GM18498 (cell line): ENCODE results near the gene TEAD4.

Source experiments
- ATAC-seq: cut with Tn5 transposase; IDR thresholded peaks from one replicate; pipeline ENCODE4 v1.9.1; 2021; ENCODE audit warnings: mild to moderate bottlenecking, moderate library complexity; ENCODE audit not compliant: unreplicated experiment

The TEAD4 gene

DNA sequence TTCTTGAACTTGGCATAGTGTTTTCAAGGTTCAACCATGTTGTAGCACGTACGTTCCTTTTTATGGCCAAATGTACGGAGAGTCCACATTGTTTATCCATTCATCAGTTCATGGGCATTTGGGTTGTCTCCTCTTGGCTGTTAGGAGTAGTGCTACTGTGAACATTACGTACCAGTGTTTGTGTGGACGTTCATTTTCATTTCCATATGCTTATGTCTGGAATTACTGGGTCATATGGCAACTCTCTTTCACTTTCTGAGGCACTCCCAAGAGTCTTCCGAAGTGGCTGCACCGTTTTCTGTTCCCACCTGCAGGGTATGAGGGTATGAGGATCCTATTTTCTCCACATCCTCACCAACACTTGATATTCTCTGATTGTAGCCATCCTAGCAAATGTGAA, 68.9 kb downstream of the TEAD4 start:
- no peak for ATAC-seq

DNA sequence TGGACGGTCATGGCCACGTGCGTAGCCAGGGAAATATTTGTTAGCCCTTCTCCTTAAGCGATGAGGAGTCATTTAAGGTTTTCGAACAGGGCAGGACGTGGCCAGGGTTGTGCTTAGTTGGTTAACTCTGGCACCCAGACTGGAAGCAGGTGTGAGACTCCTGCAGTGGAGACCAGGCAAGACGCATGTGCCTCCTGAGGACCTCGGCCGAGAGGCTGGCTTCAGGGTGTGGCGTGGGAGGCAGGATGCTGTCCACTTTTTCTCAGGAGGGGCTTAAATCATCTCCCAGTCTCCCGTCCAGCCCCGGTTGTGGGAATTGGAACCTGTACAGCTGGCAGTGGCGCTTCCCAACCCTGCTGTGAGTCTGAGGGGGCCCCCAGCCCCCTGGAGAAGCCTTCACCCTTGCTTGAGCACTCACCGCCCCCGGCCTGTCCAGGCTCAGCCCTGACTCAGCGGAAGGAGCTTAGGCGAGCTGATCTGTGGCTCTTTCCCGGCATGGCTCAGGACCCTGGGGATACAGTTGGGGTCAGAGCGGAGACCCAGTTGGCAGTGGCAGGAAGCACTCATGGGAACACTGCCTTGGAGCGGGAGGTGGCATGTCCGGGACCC, 71.7 kb downstream of the TEAD4 start:
- ATAC-seq: no peak

DNA sequence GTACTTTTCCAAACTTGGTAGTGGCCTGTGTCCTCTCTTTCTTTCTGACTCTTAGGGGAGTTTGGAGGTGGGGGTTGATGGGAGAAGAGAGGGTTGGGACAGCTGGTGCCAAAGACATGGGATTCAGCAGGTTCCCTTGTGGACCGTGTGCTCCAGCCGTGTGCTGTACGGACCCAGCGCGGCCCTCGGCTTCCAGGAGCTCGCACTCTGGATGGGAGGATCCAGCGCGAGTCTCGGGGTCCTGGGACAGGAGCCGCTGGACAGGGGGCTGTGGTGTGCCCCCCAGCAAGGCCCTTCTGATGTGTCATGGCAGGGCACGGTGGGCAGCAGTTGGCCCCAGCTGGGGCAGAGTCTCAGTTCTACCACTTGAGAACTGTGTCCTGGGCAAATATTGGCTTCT, 73.0 kb downstream of the TEAD4 start:
- no peak for ATAC-seq

DNA sequence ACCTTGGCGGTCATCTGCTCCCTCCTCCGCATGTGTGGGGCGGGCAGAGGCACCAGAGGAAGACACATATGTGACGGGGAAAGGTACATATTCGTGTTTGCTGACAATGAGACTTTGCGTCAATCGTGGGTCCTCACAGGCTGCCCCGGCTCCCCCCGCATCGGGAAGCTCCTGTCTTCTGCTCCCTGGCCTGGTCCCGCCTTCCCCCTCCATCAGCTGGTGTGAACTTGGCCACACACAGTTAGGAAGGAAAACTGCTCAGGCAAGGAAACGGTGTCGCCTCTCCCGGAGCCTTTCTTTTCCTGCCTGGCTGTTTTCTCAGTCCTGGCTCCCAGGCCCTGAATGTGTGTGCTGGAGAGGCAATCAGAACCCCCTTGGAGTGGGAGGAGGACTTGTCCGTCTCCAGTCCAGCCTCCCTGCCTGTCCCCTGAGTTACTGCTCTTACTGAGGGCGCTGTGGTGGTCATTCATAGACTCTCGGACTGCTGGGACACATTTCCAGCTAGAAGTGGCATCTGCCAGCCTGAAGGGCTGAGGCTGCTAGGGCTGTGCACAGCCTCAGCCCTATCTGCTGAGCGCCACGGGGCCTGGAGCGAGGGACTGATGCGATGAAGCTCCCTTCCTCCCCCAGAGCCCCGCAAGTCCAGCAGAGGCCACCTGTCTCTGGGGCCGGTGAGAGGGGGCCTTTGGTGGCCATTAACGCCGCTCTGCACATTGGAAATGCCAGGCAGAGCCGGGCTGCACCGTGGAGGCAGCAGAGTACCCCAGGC, 73.8 kb downstream of the TEAD4 start:
- no peak for ATAC-seq

DNA sequence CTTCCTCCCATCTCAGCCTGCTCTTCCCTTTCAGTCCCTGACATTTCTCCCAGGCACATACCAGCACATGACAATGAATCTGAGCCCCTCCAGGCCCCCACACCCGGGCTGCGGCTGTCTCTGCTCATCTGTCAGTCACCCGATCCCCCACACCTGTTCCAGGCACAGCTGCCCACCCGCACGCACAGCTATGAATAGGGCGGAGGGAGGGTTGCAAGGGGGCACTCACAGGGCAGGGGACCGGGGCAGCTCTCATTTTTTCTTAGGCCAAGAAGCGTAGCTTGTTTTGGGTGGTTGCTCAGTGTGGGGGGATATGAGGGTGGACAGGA, 74.3 kb downstream of the TEAD4 start:
- no peak for ATAC-seq

DNA sequence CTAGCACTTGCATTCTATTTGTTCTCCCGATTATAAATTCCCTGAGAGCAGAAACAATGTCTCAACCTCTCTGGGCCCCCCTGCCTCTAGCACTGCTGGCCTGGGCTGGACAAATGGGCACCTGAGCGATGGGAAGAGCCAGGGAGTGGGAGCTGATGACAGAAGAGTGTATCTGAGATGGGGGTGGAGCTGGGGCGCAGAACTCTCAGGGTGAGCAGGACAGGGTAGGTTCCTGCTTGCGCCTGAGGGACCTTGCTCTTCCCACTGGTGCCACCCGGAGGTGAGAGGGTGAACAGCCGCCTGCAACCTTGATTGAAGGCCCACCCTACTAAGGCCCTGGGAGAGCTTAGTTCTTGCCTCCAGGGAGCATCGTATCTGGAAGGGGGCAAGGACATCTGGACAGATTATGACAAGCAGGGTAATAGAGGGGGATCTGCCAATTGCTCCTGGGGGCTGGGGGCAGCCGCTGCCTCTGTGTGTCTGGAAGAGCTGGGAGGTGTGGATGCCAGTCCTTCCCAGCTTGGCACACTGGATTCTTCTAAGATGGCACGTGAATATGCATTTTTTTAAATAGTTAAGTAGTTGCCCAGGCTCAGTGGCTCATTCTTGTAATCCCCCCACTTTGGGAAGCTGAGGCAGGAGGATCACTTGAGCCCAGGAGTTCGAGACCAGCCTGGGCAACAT, 75.0 kb downstream of the TEAD4 start:
- ATAC-seq: peak; percentile 69

DNA sequence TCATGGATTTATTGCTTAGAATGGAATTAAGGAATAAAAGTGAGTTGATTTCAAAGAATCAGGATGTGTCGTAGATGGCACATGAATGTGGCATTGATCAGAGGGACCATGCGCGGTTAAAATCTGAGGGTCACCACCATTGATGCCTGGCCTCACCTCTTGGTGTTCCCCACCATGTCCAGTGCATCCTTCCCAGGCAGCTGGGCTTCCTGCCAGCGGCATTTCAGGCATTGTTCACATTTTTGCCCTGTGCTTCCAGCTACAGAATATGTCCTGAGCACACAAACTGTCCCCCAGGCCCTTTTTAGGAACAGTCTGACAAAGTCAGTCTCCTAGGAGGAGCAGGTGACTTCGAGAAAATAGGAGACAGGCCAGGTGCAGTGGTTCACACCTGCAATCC, 76.0 kb downstream of the TEAD4 start:
- no peak for ATAC-seq

DNA sequence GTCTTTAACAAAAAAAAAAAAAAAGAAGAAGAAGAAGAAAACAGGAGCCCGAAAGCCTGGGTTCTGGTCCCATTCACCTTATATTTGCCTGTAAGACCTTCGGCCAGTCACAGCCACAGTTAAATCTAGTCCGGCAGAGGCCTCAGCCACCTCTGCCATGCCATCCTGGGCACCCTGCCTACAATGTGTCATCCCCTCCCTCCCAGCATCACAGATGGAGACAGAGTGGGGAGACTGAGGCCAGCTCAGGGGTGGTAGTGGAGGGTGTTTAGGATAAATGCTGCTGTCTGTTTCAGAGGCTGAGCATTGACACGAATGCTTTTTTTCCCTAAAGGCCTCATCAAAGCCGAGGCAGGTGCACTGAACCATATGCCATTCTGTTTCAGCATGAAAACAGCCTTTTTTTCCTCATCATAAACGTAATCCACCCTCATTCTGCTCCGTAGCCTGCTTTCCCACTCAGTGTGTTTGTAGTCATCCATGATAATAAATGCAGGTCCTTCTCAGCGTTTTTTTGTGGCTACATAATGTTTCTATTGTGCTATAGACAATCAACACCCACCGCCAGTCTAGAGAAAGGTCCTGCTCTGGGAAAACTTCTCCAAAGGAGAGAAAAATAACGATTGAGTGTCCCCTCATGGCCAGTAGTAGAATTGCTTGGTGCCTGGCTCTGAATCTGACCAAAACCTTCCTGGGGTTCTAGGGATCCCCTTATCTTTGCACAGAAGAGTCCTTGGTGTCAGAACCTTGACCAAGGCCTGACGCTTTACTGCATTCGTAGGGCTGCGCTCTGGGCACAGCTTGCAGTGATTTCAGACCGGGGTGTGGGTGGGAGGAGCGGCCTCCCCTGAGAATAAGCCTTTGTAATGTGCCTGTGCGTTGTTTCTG, 76.9 kb downstream of the TEAD4 start:
- ATAC-seq: no peak

DNA sequence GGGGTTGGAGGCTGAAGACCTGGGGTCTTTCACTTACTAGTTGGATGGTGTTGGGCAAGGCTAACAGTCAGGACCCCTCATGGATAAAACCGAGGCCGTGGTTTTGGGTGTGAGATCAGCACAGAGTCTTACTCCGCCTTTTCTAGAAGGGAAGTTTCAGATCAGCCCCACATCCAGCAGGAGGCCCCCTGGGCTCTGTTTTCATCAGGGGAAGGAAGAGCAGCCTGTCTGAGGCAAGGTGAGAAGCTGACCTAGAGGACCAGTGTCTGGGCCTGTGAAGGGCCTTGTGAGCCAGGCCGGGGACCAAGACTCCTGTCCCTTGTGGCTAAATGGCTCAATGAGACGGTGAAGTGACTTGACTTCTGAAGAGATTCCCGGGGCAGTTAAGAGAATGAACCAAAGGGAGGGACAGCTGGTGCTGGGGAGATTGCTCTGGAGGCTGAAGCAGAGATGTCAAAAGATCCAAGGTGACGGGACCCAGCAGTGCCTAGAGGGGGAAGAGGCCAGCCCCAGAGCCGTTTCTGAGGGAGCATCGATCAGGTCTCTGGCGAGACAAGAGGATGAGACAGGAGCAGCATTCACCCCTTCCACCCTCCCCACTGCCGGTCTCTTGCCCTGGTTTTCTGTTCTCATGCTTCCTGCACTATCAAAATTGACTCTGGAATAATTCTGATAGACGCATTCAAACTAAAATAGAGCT, 77.9 kb downstream of the TEAD4 start:
- no peak for ATAC-seq

DNA sequence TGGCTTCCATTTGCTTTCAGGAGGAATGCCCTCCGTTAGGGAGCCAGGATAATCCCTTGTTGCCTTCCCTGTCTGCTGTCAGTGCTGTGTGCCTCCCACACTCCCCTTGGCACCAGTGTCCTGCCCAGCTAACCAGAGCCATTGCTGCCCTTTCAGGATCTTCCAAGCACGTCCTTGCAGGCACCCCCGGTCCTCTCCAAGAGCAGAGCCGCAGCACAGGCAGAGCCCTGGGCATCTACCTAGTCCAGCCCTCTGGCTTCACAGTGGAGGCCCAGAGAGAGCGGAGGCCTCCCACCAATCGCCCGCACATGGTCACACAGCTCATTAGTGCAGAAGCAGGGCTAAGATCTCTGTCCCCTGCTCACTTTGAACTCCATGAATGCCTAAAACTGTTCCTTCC, 79.0 kb downstream of the TEAD4 start:
- no peak for ATAC-seq

DNA sequence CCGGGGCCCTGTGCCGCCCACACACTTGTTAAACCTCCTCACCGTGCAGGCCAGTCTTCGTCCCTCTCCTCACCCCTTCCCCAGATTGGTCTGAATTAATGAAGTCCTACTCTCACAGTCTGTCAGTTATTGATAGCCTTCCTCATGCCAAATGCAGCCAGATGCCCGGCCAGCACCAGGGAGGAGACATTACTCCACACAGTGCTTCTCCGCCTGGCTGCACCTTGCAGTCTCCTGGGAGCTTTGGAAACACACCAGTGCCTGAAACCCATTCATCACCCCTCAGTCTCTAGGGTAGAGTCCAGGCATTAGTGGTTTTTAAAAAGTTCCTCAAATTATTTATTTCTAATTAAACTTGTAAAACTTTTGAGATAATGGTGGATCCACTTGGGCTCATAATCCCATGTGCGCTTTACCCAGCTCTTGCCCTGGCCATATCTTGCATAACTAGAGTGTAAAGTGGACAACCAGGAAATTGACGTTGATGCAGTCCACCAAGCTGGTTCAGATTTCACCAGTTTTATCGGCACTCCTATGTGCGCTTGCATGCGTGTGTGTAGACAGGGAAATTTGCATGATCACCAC, 79.8 kb downstream of the TEAD4 start:
- ATAC-seq: no peak

DNA sequence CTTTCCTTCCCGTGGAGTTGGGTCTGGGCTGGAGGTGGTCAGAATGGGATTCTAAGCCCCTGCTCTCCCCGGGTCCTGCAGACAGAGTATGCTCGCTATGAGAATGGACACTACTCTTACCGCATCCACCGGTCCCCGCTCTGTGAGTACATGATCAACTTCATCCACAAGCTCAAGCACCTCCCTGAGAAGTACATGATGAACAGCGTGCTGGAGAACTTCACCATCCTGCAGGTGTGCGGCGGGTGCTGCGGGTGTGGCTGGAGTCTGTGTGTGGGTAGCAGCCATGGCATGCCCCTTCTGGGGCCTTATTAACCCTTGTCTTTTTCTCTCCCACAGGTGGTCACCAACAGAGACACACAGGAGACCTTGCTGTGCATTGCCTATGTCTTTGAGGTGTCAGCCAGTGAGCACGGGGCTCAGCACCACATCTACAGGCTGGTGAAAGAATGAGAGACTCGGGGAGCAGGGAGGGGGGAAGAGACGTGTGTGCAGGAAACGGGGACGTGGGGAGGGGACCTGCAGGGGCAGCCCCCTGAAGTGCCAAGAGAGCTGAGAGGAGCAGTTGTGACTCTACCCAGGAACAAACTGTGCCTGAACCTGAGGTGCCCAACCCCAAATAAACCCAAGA, 80.9 kb downstream of the TEAD4 start:
- ATAC-seq: no peak

DNA sequence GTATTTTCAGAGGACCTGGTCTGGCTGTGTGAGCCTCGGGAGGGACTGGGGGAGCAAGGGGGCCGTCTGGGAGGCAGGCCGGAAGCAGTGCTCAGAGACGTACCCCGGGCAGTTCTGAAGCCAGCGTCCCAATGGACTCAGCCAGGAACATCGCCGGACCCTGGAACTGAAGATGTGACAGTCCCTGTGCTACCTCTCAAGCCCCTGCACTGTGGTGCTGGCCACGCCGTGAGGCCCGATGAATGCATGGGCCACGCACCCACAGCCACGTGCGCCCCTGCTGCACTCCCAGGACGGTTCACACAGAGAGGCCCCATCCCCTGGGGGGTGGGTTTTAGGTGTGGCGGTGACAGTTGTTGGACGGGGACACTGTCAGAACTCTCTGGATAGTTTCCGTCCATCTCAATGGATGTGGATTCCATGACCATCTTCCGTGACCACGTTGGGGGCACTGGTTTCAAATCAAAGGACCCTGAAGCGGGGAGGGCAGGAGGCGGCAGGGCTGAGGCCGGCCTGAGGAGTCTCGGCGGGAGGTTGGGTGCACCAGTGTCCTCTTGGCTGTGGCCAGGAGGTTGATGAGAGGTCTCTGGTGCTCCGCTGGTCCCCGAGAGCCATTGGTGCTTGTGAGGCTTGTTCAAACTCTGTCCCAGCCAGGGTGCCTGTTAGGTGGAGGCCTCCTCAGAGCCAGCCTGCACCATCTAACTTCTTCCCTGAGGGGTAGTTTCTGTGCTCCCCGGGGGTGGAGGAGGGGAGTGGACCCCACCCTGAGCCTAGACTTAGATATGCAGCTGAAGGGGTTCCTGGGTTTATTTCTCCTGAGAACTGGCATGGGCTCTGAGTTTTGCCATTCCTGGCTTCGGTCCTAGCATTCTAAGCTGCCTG, 81.7 kb downstream of the TEAD4 start:
- ATAC-seq: no peak

DNA sequence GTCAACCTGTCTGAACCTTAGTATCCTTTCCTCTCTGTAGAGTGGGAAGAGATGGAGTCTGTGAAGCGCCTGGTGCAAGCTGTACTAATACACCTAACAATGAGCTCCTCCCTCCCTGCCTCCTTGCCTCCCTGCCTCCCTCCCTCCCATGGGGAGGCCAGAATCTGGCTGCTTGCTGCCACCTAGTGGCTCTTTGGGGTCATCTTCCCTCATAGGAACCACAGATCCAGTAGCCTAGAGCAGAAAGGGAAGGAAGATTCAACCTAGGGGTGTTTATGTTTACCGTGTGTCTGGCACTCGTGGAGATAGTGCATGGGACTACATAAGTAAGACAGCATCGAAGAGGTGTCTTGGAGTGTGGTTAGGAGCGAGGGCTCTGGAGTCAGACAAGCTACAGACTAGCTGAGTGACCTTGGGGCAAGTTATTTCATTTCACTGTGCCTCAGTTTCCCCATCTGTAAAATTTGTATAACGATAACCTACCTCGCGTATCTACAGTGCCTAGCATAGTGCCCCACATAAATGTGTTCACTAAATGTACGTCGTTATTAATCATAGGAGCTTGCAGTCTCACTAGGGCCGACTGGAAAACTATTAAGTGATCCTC, 82.5 kb downstream of the TEAD4 start:
- peak; percentile 65 for ATAC-seq

DNA sequence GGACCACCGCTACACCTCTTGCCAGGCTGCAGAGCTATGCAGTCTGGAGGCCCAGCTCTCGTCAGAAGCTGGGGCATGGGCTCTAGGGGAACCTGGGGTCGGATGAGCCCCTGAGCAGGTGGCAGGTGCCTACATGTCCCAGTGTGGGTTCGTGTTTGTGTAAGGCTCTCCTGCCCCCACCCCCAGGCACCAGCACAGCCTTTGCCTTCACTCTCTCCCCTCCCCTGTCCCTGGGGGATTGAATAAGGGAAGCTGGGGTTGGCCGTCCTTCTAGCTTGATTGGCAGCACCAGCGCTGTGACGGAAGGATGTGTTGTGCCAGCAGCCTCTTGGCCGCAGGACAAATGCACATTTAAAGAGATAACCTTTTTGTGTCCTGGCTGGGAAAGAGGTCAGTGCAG, 83.2 kb downstream of the TEAD4 start:
- ATAC-seq: no peak

DNA sequence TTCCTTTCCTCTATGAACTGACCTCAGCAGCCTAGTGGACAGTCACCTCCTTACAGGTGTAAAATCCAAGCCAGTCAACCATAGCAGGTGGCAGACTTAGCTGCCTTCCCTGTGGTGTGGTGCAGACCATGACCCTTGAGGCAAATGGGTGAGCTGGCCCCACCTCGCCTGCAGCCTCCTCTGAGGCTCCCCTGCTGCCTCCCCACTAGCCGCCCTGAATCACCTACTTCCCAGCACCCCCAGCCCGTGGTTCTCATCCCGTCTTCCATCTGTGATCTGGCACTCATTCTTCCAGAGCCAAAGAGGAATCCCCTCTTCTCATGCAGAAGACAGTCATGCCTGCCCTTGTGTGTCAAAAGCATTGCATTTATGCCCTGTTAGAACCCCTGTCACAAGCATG, 83.6 kb downstream of the TEAD4 start:
- no peak for ATAC-seq

DNA sequence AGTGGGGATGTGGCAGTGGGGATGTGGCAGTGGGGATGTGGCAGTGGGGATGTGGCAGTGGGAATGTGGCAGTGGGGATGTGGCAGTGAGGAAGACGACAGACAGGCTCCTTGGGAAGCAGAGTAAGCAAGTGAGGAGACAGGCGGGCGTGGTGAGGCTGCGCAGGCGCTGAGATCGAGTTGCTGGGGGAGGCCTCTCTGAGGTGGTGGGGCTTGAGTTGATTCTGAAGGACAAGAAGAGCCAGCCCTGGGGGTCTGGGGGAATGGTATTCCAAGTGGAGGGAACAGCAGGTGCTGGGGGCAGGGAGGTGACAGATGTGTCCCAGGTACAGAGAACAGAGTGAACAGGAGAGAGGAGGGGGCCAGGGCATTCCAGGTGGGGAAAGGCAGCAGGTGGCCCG, 84.2 kb downstream of the TEAD4 start:
- ATAC-seq: no peak

DNA sequence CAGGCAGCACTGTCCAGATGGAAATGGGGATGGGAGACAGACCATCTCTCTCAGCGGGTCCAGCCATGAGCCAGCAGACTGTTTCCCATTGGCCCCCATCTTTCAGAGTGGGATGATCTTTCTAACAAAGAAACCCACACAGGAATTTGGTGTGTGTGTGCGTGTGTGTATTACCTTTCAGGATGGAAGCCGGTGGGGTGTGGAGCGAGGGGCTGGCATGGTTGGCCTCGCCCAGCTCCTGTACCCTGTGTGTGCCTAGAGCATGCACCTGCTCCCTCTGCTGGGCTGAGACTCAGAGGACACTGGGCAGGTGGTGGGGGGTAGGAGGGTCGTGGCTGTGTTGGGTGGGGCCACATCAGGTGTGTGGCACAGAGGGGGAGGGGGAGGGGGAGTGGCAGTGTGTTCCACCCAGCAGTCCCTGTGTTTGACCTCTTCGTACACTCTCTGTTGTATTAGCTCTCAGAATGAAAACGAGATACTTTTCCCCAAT, 85.0 kb downstream of the TEAD4 start:
- ATAC-seq: no peak
